Caco-2 (cell line): ENCODE data around the gene SMIM44. TPM values are rescaled to one million over a fixed set of nuclear protein-coding genes. Genes with fewer than 3 reads are reported as not detected.

Experiments
- BruUV-seq: library from RNA; stranded (reverse); fragments of 400-500 nt; replicated peaks from 2 replicates; lab custom pipeline; 2021; lab: Mats Ljungman, UMichigan
- CTCF ChIA-PET: fragments of 300-600 bp; sonication (Branson Sonifier 250); formaldehyde crosslinking; loops from one replicate; lab custom pipeline; 2022; ENCODE audit warnings: antibody characterized with exemption; lab: Charles Lee
- POLR2A ChIA-PET: fragments of 300-600 bp; sonication (Branson Sonifier 250); formaldehyde crosslinking; loops from one replicate; lab custom pipeline; 2022; ENCODE audit warnings: antibody characterized with exemption; lab: Charles Lee
- DNase-seq, 2 experiments: peaks; one replicate each; pipeline versions ENCODE4 v3.0.0 to v3.0.0-alpha.2; 2020 to 2022
- H3K27me3 ChIP-seq: replicated peaks from 2 replicates; pipeline ENCODE4 v1.6.0; 2011; ENCODE audit warnings: low read length; ENCODE audit not compliant: control insufficient read depth, insufficient read depth
- H3K36me3 ChIP-seq: 2 replicates; pipeline ENCODE4 v1.5.1; 2011; ENCODE audit warnings: low read length; ENCODE audit not compliant: control insufficient read depth, insufficient read depth
- H3K4me1 ChIP-seq: fragments of 250-450 bp; sonication (Bioruptor Pico); 2 replicates; pipeline ENCODE4 v1.5.1; 2020; ENCODE audit warnings: mild to moderate bottlenecking
- H3K4me3 ChIP-seq: 2 replicates; pipeline ENCODE4 v1.5.1; 2011; ENCODE audit warnings: low read depth, mild to moderate bottlenecking, control low read depth, low read length
- H3K9me3 ChIP-seq: fragments of 250-450 bp; sonication (Bioruptor Pico); 2 replicates; pipeline ENCODE4 v1.5.1; 2020; ENCODE audit warnings: mild to moderate bottlenecking, moderate library complexity
- H3K27ac Mint-ChIP-seq: one replicate; pipeline ENCODE4 v1.8.0; 2022; ENCODE audit warnings: mixed read lengths; ENCODE audit not compliant: unreplicated experiment
- H3K27me3 Mint-ChIP-seq: one replicate; pipeline ENCODE4 v1.8.0; 2022; ENCODE audit warnings: mixed read lengths; ENCODE audit not compliant: insufficient read depth, unreplicated experiment
- H3K36me3 Mint-ChIP-seq: one replicate; pipeline ENCODE4 v1.8.0; 2022; ENCODE audit warnings: mild to moderate bottlenecking, mixed read lengths; ENCODE audit not compliant: insufficient read depth, unreplicated experiment
- H3K4me1 Mint-ChIP-seq: one replicate; pipeline ENCODE4 v1.8.0; 2022; ENCODE audit warnings: low read depth, mixed read lengths; ENCODE audit not compliant: unreplicated experiment
- H3K4me3 Mint-ChIP-seq: one replicate; pipeline ENCODE4 v1.8.0; 2022; ENCODE audit warnings: mild to moderate bottlenecking, moderate library complexity, mixed read lengths; ENCODE audit not compliant: unreplicated experiment
- H3K9me3 Mint-ChIP-seq: one replicate; pipeline ENCODE4 v1.8.0; 2022; ENCODE audit warnings: mixed read lengths; ENCODE audit not compliant: unreplicated experiment
- CTCF ChIP-seq, 2 experiments: fragments of 200-600 bp in 1 of 2; IDR thresholded peaks; 1 replicate in 1 of 2; 2 replicates in 1 of 2; pipeline versions ENCODE4 v1.5.1 to v1.8.0; 2011 to 2022; ENCODE audit warnings: antibody characterized with exemption in 1 of 2, control low read depth in 1 of 2, inconsistent platforms in 1 of 2, low read depth in 1 of 2, low read length in 1 of 2, mild to moderate bottlenecking in 1 of 2, moderate library complexity in 1 of 2; ENCODE audit not compliant: insufficient read depth in 1 of 2, severe bottlenecking in 1 of 2, unreplicated experiment in 1 of 2
- intact Hi-C: fragments of 100-400 bp; cut with micrococcal nuclease; formaldehyde crosslinking; loops from one replicate; pipeline ENCODE4 v1.10.0; 2022; ENCODE audit not compliant: unreplicated experiment
- total RNA-seq: library from RNA; stranded (reverse); gene quantifications from 2 replicates; pipeline ENCODE4 v1.2.3, GENCODE V29; 2022

The SMIM44 gene
- total RNA-seq, 1 experiment from 2014 or later: not detected

GRCh38 chr19:3492131-3492839 is 9.0 kb upstream of the SMIM44 start:
- Histone ChIP-seq H3K36me3 (no peaks in the 10 kb centered on the region), H3K4me3 (no peak overlapping the region), H3K27me3 (no peaks in the 10 kb centered on the region), H3K9me3 (no peaks in the 10 kb centered on the region), H3K4me1 (no peaks in the 10 kb centered on the region)
- peak overlapping the region; percentile 26 for H3K27ac Mint-ChIP-seq
- no peak for TF ChIP-seq CTCF (IDR thresholded peaks at IDR 0.05; ENCODE audit: insufficient read depth in 1 of 2, low read depth in 1 of 2, low read length in 1 of 2, severe bottlenecking in 1 of 2, unreplicated experiment in 1 of 2)
- CTCF ChIA-PET: interaction anchor here (0.5 kb wide), 1 partner anchor 13 kb away, joined by 12 read pairs; no protein-coding TSS in a partner anchor
- no peaks in the 10 kb centered on the region for H3K27me3 Mint-ChIP-seq
- no peak for DNase-seq
- H3K4me1 Mint-ChIP-seq: no peaks in the 10 kb centered on the region
- no peak overlapping the region for H3K4me3 Mint-ChIP-seq
- intact Hi-C loops: no loop called here
- POLR2A ChIA-PET: no interaction called here
- H3K9me3 Mint-ChIP-seq: no peaks in the 10 kb centered on the region
- BruUV-seq: no TSS peak
- H3K36me3 Mint-ChIP-seq: peaks cover 25% of the 10 kb centered on the region

- BruUV-seq: no TSS peak
- no peaks in the 10 kb centered on the region for H3K4me1 Mint-ChIP-seq
- TF ChIP-seq CTCF (IDR thresholded peaks at IDR 0.05; ENCODE audit: insufficient read depth in 1 of 2, low read depth in 1 of 2, low read length in 1 of 2, severe bottlenecking in 1 of 2, unreplicated experiment in 1 of 2): no peak
- H3K27me3 Mint-ChIP-seq: no peaks in the 10 kb centered on the region
- H3K27ac Mint-ChIP-seq: no peak overlapping the region
- Histone ChIP-seq H3K36me3 (no peaks in the 10 kb centered on the region), H3K4me1 (no peaks in the 10 kb centered on the region), H3K9me3 (no peaks in the 10 kb centered on the region), H3K4me3 (no peak overlapping the region), H3K27me3 (no peaks in the 10 kb centered on the region)
- intact Hi-C loops: no loop called here
- CTCF ChIA-PET: interaction anchor here (0.5 kb wide), 1 partner anchor 12 kb away, joined by 12 read pairs; no protein-coding TSS in a partner anchor
- H3K9me3 Mint-ChIP-seq: no peaks in the 10 kb centered on the region
- no peak for DNase-seq
- POLR2A ChIA-PET: interaction anchor here (0.5 kb wide), 1 partner anchor 154 kb away, joined by 5 read pairs; no protein-coding TSS in a partner anchor
- no peak overlapping the region for H3K4me3 Mint-ChIP-seq
- peaks cover 22% of the 10 kb centered on the region for H3K36me3 Mint-ChIP-seq
These were observed 8.3 kb upstream of the SMIM44 start for GRCh38 chr19:3491396-3492119.

- no peak overlapping the region for H3K4me3 ChIP-seq
- TF ChIP-seq CTCF (IDR thresholded peaks at IDR 0.05; ENCODE audit: insufficient read depth in 1 of 2, low read depth in 1 of 2, low read length in 1 of 2, severe bottlenecking in 1 of 2, unreplicated experiment in 1 of 2): no peak
- peaks cover 5% of the 10 kb centered on the region for H3K4me1 Mint-ChIP-seq
- no TSS peak for BruUV-seq
- no peaks in the 10 kb centered on the region for H3K36me3 ChIP-seq
- H3K27me3 ChIP-seq: no peaks in the 10 kb centered on the region
- no peaks in the 10 kb centered on the region for H3K9me3 Mint-ChIP-seq
- no peaks in the 10 kb centered on the region for H3K9me3 ChIP-seq
- no peak overlapping the region for H3K4me3 Mint-ChIP-seq
- peaks cover 21% of the 10 kb centered on the region for H3K4me1 ChIP-seq
- no peak overlapping the region for H3K27ac Mint-ChIP-seq
- no peak for DNase-seq
- CTCF ChIA-PET: no interaction called here
- POLR2A ChIA-PET: no interaction called here
- peaks cover 21% of the 10 kb centered on the region for H3K36me3 Mint-ChIP-seq
- intact Hi-C loops: no loop called here
- H3K27me3 Mint-ChIP-seq: no peaks in the 10 kb centered on the region
These were observed 575 bp downstream of the SMIM44 start for GRCh38 chr19:3482507-3483225.
